H1 (cell line): Measurements from ENCODE around the gene YEATS4. TPM values are rescaled to one million over a fixed set of nuclear protein-coding genes. Genes with fewer than 3 reads are reported as not detected.

ENCODE experiments used
- SRF ChIP-seq: IDR thresholded peaks from 2 replicates; pipeline ENCODE4 v1.6.1; 2011; ENCODE audit warnings: mild to moderate bottlenecking, low read depth, low read length, moderate library complexity
- polyA plus RNA-seq, 7 experiments: library from polyadenylated mRNA; depleted of rRNA in 3 of 7; stranded (reverse) in 5 of 7; unstranded in 2 of 7; fragments of >200 nt in 5 of 7; fragments of 200-250 nt in 2 of 7; gene quantifications; 1 replicate in 5 of 7; 2 replicates in 1 of 7; 4 replicates in 1 of 7; pipeline versions ENCODE4 v1.2.1 to v1.2.3, GENCODE V29; 2011 to 2013; ENCODE audit warnings: missing spikeins in 2 of 7, mixed read lengths in 2 of 7
- total RNA-seq: library from RNA; stranded (reverse); fragmentation: NEBNext Ultra II Directional; extraction: Animal tissue kit (Norgen Biotek cat#: 25700); gene quantifications from 2 replicates; pipeline ENCODE4 v1.2.1, GENCODE V29; 2021

The YEATS4 gene
- total and polyA plus RNA-seq, 2 of the 8 experiments (the other 6 are each of a cell fraction or from before 2014, with no cell fraction given), result 25.7 to 32.5 TPM

- no peak for TF ChIP-seq SRF
These were observed 8.6 kb downstream of the YEATS4 start (continued) for GRCh38 chr12:69368171-69368570.
